T-helper 1 cell (primary cell): Measurements from ENCODE around the gene TRIM66.
"Not testable (repeated sequence)": the region's sequence is repeated elsewhere in the genome, so short reads cannot be mapped to it uniquely, and the experiment has no call there.

ENCODE experiments used
- DNase-seq, 5 donors: peaks; one replicate each; pipeline ENCODE4 v3.0.0-alpha.2; 2012 to 2020

Gene TRIM66

DNA sequence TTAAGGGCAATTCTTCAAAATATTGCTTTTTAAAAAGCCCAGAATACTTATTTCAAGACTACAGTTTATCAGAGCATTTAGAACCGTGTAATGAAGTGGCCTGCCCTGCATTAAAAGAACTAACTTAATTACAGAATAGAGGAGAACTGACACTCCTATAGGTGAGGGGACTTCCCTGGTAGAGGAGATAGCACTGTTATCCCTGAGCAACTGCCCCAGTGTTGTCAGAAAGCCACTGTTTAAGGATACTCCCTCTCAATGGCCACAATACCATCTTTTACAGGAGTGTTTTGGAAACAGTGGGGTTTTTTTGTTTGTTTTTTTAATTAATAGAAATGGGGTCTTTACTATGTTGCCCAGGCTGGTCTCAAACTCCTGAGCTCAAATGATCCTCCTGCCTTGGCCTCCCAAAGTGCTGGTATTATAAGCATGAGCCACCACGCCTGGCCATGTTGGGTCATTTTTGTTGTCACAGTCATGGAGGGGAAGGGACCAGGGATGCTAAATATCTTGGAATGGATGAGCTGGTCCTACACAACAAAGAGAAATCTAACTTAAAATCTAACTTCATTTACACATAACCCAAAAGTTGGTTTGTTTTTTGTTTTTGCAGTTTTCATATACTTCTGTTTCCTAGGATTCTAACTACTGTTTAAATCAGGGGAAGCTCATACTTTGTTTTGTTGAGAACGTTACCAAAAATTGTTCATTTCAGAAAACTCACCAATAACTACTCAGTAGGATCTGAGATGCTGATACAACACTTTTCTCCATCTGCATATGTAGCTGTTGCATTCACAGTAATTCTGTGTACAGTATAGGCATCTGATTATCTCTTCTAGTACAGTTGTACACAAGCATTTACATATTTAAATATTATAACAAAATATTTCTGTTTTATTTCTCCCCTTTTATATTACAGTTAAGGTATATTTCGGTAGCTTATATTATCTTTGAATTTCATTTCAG, 8.2 kb upstream of the TRIM66 start:
- DNase-seq = no peak

DNA sequence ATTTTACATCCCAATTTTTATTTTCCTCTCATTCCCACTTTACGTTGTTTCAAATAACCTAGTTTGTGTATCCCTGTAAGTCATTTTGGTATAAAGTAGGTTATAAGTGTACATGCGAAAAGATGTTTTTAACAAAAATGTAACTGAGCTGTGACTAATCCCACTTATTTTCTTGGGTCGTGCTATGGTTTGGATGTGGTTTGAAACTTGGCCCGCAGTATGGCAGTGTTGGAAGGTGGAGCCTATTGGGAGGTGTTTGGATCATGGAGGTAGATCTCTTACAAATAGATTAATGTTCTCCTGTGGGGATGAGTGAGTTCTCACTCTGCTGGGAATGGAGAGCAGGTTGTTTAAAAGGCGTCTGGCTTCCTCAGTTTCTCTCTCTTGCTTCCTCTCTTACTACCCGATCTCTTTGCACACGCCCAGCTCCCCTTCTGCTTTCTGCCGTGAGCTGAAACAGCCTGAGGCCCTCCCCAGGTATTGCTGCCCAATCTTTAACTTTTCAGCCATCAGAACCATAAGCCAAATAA, 7.3 kb upstream of the TRIM66 start:
- DNase-seq = no peak

GRCh38 chr11:8688414-8689362, 6.2 kb upstream of the TRIM66 start:
- peak; percentile 68 to 95 (median 74) for DNase-seq

DNA sequence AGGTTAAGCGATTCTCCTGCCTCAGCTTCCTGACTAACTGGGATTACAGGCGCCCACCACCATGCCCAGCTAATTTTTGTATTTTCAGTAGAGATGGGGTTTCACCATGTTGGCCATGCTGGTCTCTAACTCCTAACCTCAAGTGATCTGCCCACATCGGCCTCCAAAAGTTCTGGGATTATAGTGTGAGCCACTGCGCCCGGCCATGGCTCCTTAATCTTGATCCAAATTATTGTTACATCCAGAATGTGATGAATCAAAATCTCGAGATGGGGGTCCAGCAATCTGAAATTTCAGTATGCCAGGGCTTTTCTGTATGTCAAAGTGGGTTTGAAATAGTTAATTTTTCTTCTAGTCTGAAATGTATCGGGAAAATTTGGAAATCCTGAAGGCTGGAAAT, 3.9 kb upstream of the TRIM66 start:
- DNase-seq = no peak

DNA sequence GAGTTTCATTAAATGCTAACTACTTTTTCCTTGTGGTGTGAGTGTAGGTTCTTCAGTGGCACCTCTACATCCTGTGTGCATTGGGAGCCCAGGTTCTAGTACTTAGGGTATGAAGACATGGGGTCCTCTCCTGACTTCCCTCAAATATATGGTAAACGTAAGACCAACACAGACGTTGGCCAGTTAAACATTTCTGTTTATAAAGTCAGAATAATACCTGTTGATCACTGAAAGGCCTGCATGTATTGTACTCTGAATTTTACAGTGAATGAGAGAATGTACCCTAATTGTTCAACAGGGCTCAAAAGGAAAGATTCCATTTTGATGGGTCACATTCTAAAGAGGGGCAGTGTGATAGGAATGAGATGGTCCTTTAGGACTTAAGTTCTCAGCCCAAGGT, 3.4 kb upstream of the TRIM66 start:
- DNase-seq = no peak

DNA sequence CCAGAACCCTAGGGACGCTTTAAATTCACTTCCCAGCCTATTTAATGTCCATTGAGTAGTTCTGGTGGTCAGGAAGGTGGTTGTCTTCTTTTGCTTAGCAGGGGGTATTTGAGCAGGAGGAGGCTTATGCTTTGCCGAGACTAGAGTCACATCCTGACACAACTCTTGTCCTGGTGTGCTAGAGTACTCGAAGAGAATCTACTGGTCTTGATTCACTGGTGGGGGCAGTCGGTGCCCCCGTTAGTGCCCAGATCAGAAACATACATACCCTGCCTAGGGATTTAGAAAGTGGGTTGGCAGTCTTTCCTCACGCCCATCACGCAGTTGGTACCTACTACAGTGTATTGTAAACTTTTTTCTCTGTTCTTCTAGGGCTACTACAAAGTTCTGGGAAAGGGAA, 2.8 kb upstream of the TRIM66 start:
- DNase-seq = no peak

GRCh38 chr11:8684600-8685290, 2.3 kb upstream of the TRIM66 start:
- DNase-seq = no peak

- no peak for DNase-seq
These were observed 796 bp upstream of the TRIM66 start for GRCh38 chr11:8683115-8683807.

- no peak for DNase-seq
These were observed 595 bp downstream of the TRIM66 start for GRCh38 chr11:8681837-8682302.

- no peak for DNase-seq
These were observed 3.5 kb downstream of the TRIM66 start for GRCh38 chr11:8679006-8679405.

DNA sequence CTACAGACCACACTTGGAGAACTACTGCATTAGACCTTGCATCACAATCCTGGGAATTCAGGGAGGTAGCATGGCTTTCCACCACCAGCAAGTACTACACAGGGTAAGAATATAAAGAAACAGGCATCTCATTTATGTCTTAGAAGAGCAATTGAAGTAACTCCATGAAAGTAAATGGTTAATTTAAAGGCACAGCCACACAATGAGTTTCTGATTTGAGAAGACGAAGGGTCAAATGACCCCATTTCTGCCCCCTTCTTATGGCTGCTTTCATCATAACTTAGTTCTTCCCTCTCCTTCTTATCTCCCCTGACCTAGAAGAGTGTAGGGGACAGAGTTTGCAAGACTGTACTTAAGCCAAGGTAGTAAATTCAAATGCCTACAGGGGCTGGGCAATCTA, 6.0 kb downstream of the TRIM66 start:
- DNase-seq = no peak

DNA sequence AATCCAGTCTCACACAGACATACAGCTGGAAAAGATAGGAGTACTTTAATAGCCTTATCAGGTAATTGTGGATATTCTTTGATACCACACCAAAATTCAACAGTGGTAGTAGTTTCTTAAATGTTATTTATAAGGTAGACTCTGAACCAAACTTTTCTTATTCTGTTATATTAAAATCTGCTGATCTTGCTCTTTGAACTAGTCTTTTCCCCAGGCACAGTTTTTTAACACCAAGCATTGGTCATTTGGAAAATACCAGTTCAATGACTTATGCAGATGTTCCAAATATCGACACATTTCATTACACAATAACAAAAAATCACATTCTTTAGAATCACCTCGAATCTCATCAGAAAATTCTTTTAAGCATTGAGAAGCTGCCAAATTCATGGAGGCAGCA, 7.6 kb downstream of the TRIM66 start:
- DNase-seq = no peak

GRCh38 chr11:8672346-8672745, 10.1 kb downstream of the TRIM66 start:
- DNase-seq = no peak

DNA sequence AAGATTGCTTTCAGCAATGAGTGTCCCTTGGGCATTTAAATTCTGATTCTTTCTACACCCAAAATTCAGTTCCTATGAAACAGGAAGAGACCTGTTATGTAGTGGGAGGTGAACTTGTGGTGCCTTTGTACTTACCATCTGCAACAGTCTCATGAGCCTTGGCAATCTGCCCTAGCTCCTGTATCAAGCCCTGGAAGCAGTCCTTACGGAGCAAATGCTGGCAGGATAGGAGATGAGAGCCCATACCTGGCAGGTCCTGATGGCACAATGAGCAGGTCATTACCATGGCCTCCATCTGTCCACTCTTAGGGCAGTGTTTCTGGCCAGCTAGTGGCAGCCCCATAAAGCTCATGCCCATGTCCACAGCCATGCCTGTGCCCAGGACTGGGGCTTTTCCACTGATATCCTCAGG, 10.8 kb downstream of the TRIM66 start:
- DNase-seq = no peak

DNA sequence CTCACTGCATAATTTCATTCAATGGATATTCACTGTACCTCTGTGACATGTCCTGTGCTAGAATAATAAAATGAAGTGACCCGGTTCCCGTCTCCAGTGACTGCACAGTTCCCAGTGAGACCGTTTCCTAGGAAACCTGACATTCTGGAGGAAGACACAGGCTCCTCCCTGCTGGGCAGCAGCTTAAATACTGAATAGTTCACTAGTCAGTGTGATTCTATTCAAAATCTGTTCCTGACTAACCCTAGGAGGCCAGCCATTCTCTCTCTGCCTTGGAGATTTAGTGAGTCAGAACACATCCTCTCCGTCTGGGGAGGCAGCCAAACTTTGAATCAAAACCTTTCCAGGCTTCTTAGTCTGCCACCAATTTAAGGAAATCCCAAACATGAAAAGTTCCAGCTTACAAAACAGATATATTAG, 11.3 kb downstream of the TRIM66 start:
- no peak for DNase-seq

DNA sequence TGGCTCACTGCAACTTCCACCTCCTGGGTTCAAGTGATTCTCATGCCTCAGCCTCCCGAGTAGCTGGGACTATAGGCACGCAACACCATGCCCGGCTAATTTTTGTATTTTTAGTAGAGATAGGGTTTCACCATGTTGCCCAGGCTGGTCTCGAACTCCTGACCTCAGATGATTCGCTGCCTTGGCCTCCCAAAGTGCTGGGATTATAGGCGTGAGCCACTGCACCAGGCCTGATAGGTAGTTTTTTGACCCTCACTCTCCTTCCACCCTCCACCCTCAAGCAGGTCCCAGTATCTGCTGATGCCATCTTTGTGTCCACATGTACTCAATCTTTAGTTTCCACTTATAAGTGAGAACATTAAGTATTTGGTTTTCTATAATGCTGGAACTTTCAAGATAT, 12.4 kb downstream of the TRIM66 start:
- DNase-seq = not testable (repeated sequence)

GRCh38 chr11:8665222-8665621, 17.2 kb downstream of the TRIM66 start:
- DNase-seq = no peak

- DNase-seq = no peak
These were observed 21.3 kb downstream of the TRIM66 start for GRCh38 chr11:8661001-8661795.

- no peak for DNase-seq
These were observed 24.0 kb downstream of the TRIM66 start for GRCh38 chr11:8658321-8659057.

DNA sequence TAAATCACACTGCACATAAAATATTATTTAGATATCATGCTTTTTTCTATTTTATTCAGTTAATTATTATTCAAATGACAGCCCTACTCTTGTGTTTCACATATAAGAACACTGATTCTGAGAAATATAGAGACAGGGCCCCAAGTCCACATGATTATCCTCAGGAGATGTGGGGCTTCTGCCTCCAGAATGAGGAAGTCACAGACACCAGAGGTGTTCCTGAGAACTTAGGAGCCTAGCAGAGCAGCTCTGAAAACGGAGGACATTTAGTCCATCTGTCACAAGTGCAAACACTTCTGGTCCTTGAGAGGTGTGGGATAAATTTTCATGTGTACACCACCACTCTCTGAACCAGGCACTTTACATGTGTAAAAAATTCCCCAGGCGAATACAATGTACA, 26.2 kb downstream of the TRIM66 start:
- DNase-seq = no peak
